SK-N-SH (cell line): ENCODE measurements around the gene PRKG1. TPM values are rescaled to one million over a fixed set of nuclear protein-coding genes. Genes with fewer than 3 reads are reported as not detected.

Source experiments
- CTCF ChIA-PET: fragments of 300-600, 350-600 bp; formaldehyde crosslinking; extraction: SDS; loops from one replicate; lab custom pipeline; 2021; lab: Yijun Ruan, JAX
- POLR2A ChIA-PET: fragments of 350-600 bp; sonication (Branson Sonifier 250); formaldehyde crosslinking; extraction: SDS; loops from one replicate; lab custom pipeline; 2020; ENCODE audit warnings: antibody characterized with exemption, inconsistent platforms; lab: Yijun Ruan, JAX
- DNase-seq: peaks from one replicate; pipeline ENCODE4 v3.0.0; 2012
- H2AFZ ChIP-seq: fragments of 200-600 bp; sonication (generic); 2 replicates; pipeline ENCODE4 v1.8.1; 2016; ENCODE audit warnings: antibody characterized with exemption, mild to moderate bottlenecking, low read depth
- H3F3A ChIP-seq: fragments of 200-600 bp; sonication (generic); replicated peaks from 2 replicates; pipeline ENCODE3; 2016; ENCODE audit warnings: antibody characterized with exemption, mild to moderate bottlenecking; ENCODE audit not compliant: insufficient read depth
- H3K27ac ChIP-seq, 2 experiments: fragments of 200-500 bp in 1 of 2; fragments of 200-600 bp in 1 of 2; sonication (Bioruptor generic) in 1 of 2; sonication (generic), shearing (Covaris generic) in 1 of 2; 2 replicates each; pipeline versions ENCODE4 v1.5.1 to v1.6.1; 2014 to 2016; ENCODE audit warnings: low read depth in 2 of 2, inconsistent platforms in 1 of 2, low read length in 1 of 2, mild to moderate bottlenecking in 1 of 2, mixed read lengths in 1 of 2
- H3K27me3 ChIP-seq: fragments of 200-600 bp; sonication (generic), shearing (Covaris generic); 2 replicates; pipeline ENCODE4 v1.6.1; 2016; ENCODE audit warnings: mixed run types; ENCODE audit not compliant: insufficient read depth
- H3K36me3 ChIP-seq, 2 experiments: fragments of 200-500 bp in 1 of 2; fragments of 200-600 bp in 1 of 2; sonication (Bioruptor generic) in 1 of 2; sonication (generic) in 1 of 2; replicated peaks in 1 of 2; 2 replicates each; pipeline versions ENCODE3 to v1.5.1; 2014 to 2016; ENCODE audit warnings: low read length in 1 of 2, mild to moderate bottlenecking in 1 of 2; ENCODE audit not compliant: insufficient read depth in 2 of 2, control insufficient read depth in 1 of 2
- H3K4me1 ChIP-seq, 2 experiments: fragments of 200-500 bp in 1 of 2; fragments of 200-600 bp in 1 of 2; sonication (Bioruptor generic) in 1 of 2; sonication (generic), shearing (Covaris generic) in 1 of 2; 2 replicates each; pipeline versions ENCODE4 v1.5.1 to v1.6.1; 2014 to 2016; ENCODE audit warnings: low read depth in 1 of 2, low read length in 1 of 2, mixed run types in 1 of 2; ENCODE audit not compliant: insufficient read depth in 2 of 2, control insufficient read depth in 1 of 2
- H3K4me2 ChIP-seq: fragments of 200-600 bp; sonication (generic), shearing (Covaris generic); 2 replicates; pipeline ENCODE4 v1.6.1; 2017; ENCODE audit warnings: mixed run types
- H3K4me3 ChIP-seq, 2 experiments: fragments of 200-500 bp in 1 of 2; fragments of 200-600 bp in 1 of 2; sonication (Bioruptor generic) in 1 of 2; sonication (generic), shearing (Covaris generic) in 1 of 2; 2 replicates each; pipeline versions ENCODE4 v1.5.1 to v1.8.1; 2014 to 2016; ENCODE audit warnings: low read depth in 2 of 2, inconsistent platforms in 1 of 2, low read length in 1 of 2, mild to moderate bottlenecking in 1 of 2, mixed read lengths in 1 of 2, moderate library complexity in 1 of 2
- H3K79me2 ChIP-seq: fragments of 200-600 bp; sonication (generic); 2 replicates; pipeline ENCODE4 v1.8.1; 2017; ENCODE audit warnings: mild to moderate bottlenecking; ENCODE audit not compliant: insufficient read depth
- H3K9ac ChIP-seq: fragments of 200-600 bp; sonication (generic); 2 replicates; pipeline ENCODE4 v1.6.1; 2017; ENCODE audit warnings: mixed run types
- H3K9me2 ChIP-seq: fragments of 200-600 bp; sonication (generic); 2 replicates; pipeline ENCODE4 v1.6.1; 2017; ENCODE audit warnings: mixed run types
- H3K9me3 ChIP-seq: fragments of 200-600 bp; sonication (generic); 2 replicates; pipeline ENCODE4 v1.6.1; 2017; ENCODE audit warnings: mixed run types, mild to moderate bottlenecking, moderate library complexity
- H4K20me1 ChIP-seq: fragments of 200-600 bp; sonication (generic); 2 replicates; pipeline ENCODE4 v1.6.1; 2017; ENCODE audit warnings: mild to moderate bottlenecking, mixed run types; ENCODE audit not compliant: insufficient read depth
- CHD2 ChIP-seq: fragments of 150-350 bp; IDR thresholded peaks from 2 replicates; pipeline ENCODE4 v1.6.1; 2018; ENCODE audit warnings: low read length; ENCODE audit not compliant: partially characterized antibody
- CTCF ChIP-seq: fragments of 200-600 bp; sonication (generic); IDR thresholded peaks from 2 replicates; pipeline ENCODE4 v1.6.1; 2017; ENCODE audit warnings: antibody characterized with exemption, mild to moderate bottlenecking, moderate library complexity
- ELF1 ChIP-seq: IDR thresholded peaks from 2 replicates; pipeline ENCODE4 v1.4.0; 2012
- EP300 ChIP-seq, 2 experiments: IDR thresholded peaks; 2 replicates each; pipeline versions ENCODE4 v1.4.0 to v1.6.1; 2012; ENCODE audit warnings: borderline replicate concordance in 1 of 2, low read depth in 1 of 2, low read length in 1 of 2
- EZH2phosphoT487 ChIP-seq: fragments of 200-600 bp; sonication (generic); IDR thresholded peaks from 2 replicates; pipeline ENCODE4 v1.6.1; 2017; ENCODE audit warnings: low read depth, mixed run types, mild to moderate bottlenecking, antibody characterized with exemption, moderate library complexity, borderline replicate concordance
- FOXJ3 ChIP-seq: sonication (generic); formaldehyde crosslinking; IDR thresholded peaks from 2 replicates; pipeline ENCODE4 v1.5.1; 2020; ENCODE audit warnings: mild to moderate bottlenecking, missing genetic modification reagents
- FOXM1 ChIP-seq: IDR thresholded peaks from 2 replicates; pipeline ENCODE4 v1.4.0; 2012; ENCODE audit warnings: low read depth, mild to moderate bottlenecking
- GATA2 ChIP-seq: sonication (generic); formaldehyde crosslinking; IDR thresholded peaks from 2 replicates; pipeline ENCODE4 v1.5.0; 2020; ENCODE audit warnings: mild to moderate bottlenecking, missing genetic modification reagents
- MXI1 ChIP-seq: IDR thresholded peaks from 2 replicates; pipeline ENCODE4 v1.6.1; 2012; ENCODE audit warnings: mild to moderate bottlenecking, low read depth, low read length, improper control_type of control experiment
- POLR2AphosphoS5 ChIP-seq: IDR thresholded peaks from 2 replicates; pipeline ENCODE4 v1.6.1; 2012; ENCODE audit warnings: low read depth, low read length
- RAD21 ChIP-seq: IDR thresholded peaks from 2 replicates; pipeline ENCODE4 v1.6.1; 2012; ENCODE audit warnings: mild to moderate bottlenecking, low read length
- RCOR1 ChIP-seq: fragments of 150-350 bp; IDR thresholded peaks from 2 replicates; pipeline ENCODE4 v1.6.1; 2017; ENCODE audit warnings: antibody characterized with exemption, low read length
- RXRA ChIP-seq: IDR thresholded peaks from 2 replicates; pipeline ENCODE4 v1.4.0; 2012; ENCODE audit warnings: low read depth, mild to moderate bottlenecking, borderline replicate concordance
- SIN3A ChIP-seq: IDR thresholded peaks from 2 replicates; pipeline ENCODE4 v1.6.1; 2012; ENCODE audit warnings: low read depth, mild to moderate bottlenecking, low read length, moderate library complexity, borderline replicate concordance
- SMC3 ChIP-seq: IDR thresholded peaks from 2 replicates; pipeline ENCODE4 v1.6.1; 2012; ENCODE audit warnings: low read depth, low read length, improper control_type of control experiment
- TAF1 ChIP-seq: IDR thresholded peaks from 2 replicates; pipeline ENCODE4 v1.6.1; 2012; ENCODE audit warnings: low read depth, mild to moderate bottlenecking, low read length, moderate library complexity, borderline replicate concordance
- TCF12 ChIP-seq: IDR thresholded peaks from 2 replicates; pipeline ENCODE4 v1.4.0; 2012
- TEAD4 ChIP-seq: IDR thresholded peaks from 2 replicates; pipeline ENCODE4 v1.4.0; 2012; ENCODE audit warnings: mild to moderate bottlenecking, borderline replicate concordance; ENCODE audit not compliant: insufficient read depth
- USF1 ChIP-seq: IDR thresholded peaks from 2 replicates; pipeline ENCODE4 v1.4.0; 2012; ENCODE audit warnings: low read depth, borderline replicate concordance
- polyA plus RNA-seq, 3 experiments: library from polyadenylated mRNA; depleted of rRNA; stranded (reverse); fragments of >200 nt; gene quantifications; 2 replicates each; pipeline ENCODE4 v1.2.3, GENCODE V29; 2012
- TF ChIP-seq, protein P1 (sequence below): IDR thresholded peaks from 2 replicates; pipeline ENCODE4 v1.4.0; 2012; ENCODE audit warnings: low read depth, borderline replicate concordance

The PRKG1 gene
- polyA plus RNA-seq, 1 of the 3 experiments (the other 2 are of a cell fraction) = 4.1 TPM

DNA sequence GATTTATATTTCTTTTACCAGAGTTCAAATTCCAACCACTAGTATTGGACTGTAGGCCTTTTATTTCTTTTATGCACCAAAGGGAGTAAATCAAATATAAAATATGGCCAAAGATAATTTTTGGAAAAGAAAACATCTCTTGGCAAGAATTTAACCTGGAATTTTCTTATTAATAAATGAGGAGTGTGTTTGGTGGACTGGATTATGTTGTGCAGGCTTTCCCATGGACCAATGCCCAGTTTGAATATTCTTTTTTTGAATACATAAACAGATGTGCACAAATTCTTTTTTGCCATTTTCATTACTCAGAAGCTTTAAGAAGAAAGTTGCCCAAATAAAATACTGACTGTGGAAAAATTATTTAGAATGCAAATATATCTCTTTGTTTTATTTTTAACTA lies 22.1 kb upstream of the PRKG1 start:
- Histone ChIP-seq H3K9me2 (no peaks in the 10 kb centered on the region), H3K79me2 (no peaks in the 10 kb centered on the region), H2AFZ (no peak overlapping the region), H3K36me3 (no peaks in the 10 kb centered on the region), H3K4me1 (no peaks in the 10 kb centered on the region; a peak in 1 of 4 replicates), H3K4me2 (no peak overlapping the region), H3K27me3 (no peaks in the 10 kb centered on the region), H3K4me3 (no peak overlapping the region), H3K9me3 (no peaks in the 10 kb centered on the region), H3K27ac (peak overlapping the region in 1 of 2 experiments; percentile 50; a peak in 1 of 4 replicates), H3K9ac (no peak overlapping the region), H4K20me1 (no peaks in the 10 kb centered on the region), H3F3A (no peaks in the 10 kb centered on the region)
- ChIA-PET POLR2A (no interaction called here), CTCF (interaction anchor here (4.9 kb wide), 1 partner anchor 11 kb away, joined by 29 read pairs; no protein-coding TSS in a partner anchor)
- no peak for DNase-seq
- TF ChIP-seq MXI1 = no peak
- TF ChIP-seq EP300 (IDR thresholded peaks at IDR 0.05; ENCODE audit: borderline replicate concordance in 1 of 2, low read depth in 1 of 2, low read length in 1 of 2) = no peak
- TF ChIP-seq CHD2 = no peak
- no peak for TF ChIP-seq TCF12
- TF ChIP-seq SIN3A = no peak
- no peak for TF ChIP-seq TEAD4
- TF ChIP-seq, protein P1, sequence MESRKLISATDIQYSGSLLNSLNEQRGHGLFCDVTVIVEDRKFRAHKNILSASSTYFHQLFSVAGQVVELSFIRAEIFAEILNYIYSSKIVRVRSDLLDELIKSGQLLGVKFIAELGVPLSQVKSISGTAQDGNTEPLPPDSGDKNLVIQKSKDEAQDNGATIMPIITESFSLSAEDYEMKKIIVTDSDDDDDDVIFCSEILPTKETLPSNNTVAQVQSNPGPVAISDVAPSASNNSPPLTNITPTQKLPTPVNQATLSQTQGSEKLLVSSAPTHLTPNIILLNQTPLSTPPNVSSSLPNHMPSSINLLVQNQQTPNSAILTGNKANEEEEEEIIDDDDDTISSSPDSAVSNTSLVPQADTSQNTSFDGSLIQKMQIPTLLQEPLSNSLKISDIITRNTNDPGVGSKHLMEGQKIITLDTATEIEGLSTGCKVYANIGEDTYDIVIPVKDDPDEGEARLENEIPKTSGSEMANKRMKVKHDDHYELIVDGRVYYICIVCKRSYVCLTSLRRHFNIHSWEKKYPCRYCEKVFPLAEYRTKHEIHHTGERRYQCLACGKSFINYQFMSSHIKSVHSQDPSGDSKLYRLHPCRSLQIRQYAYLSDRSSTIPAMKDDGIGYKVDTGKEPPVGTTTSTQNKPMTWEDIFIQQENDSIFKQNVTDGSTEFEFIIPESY = no peak
- no peak for TF ChIP-seq SMC3
- no peak for TF ChIP-seq RXRA
- TF ChIP-seq GATA2 (CRISPR knock-in tag) = no peak
- TF ChIP-seq RAD21 = no peak
- no peak for TF ChIP-seq POLR2AphosphoS5
- TF ChIP-seq RCOR1 = no peak
- TF ChIP-seq FOXJ3 = no peak
- TF ChIP-seq ELF1 = no peak
- no peak for TF ChIP-seq EZH2phosphoT487
- no peak for TF ChIP-seq CTCF
- no peak for TF ChIP-seq TAF1
- TF ChIP-seq USF1 = no peak
- no peak for TF ChIP-seq FOXM1
